Mesothelial cell of epicardium (in vitro differentiated cells): ENCODE data around the gene KLHL34. TPM values are rescaled to one million over a fixed set of nuclear protein-coding genes. Genes with fewer than 3 reads are reported as not detected.

ENCODE experiments used
- DNase-seq, 2 experiments: peaks; one replicate each; pipeline ENCODE4 v3.0.0; 2021; ENCODE audit warnings: low spot score in 2 of 2; ENCODE audit not compliant: unreplicated experiment in 2 of 2
- H3K27ac Mint-ChIP-seq: 2 replicates; pipeline ENCODE4 v1.8.0; 2021; ENCODE audit warnings: mixed read lengths
- H3K27me3 Mint-ChIP-seq: 2 replicates; pipeline ENCODE4 v1.8.0; 2021; ENCODE audit warnings: low read depth, mixed read lengths
- H3K36me3 Mint-ChIP-seq: 2 replicates; pipeline ENCODE4 v1.8.0; 2021; ENCODE audit warnings: mixed read lengths
- H3K4me1 Mint-ChIP-seq: 2 replicates; pipeline ENCODE4 v1.8.0; 2021; ENCODE audit warnings: mixed read lengths
- H3K4me3 Mint-ChIP-seq: 2 replicates; pipeline ENCODE4 v1.8.0; 2021; ENCODE audit warnings: mild to moderate bottlenecking, moderate library complexity, mixed read lengths
- H3K9me3 Mint-ChIP-seq: 2 replicates; pipeline ENCODE4 v1.8.0; 2021; ENCODE audit warnings: mixed read lengths
- total RNA-seq: library from RNA; stranded (reverse); gene quantifications from 3 replicates; pipeline ENCODE4 v1.2.1, GENCODE V29; 2021
- TF ChIP-seq, protein P1 (sequence below): fragments of 200-600 bp; sonication (generic); IDR thresholded peaks from one replicate; pipeline ENCODE4 v1.5.0; 2021; ENCODE audit warnings: antibody characterized with exemption; ENCODE audit not compliant: unreplicated experiment

KLHL34 gene
- total RNA-seq, 1 donor from 2014 or later: not detected

DNA sequence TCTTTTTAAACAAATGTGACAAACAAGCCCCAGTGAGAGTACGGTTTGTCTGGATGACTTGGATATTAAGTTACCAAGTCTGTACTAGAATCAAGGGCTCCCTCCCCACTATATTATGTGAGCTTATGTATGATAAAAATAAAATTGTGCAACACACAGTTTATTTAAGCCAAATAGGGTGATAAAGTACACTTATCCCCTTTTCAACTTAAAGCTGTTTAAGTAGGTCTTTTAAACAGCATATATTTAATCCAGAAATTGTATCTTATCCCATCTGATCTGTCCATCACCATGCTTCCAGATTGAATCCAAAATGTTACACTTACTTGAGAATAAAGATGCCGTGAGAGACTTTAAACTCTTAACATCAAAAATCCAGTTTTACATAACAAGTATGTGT, 2.0 kb upstream of the KLHL34 start:
- H3K36me3 Mint-ChIP-seq: peaks cover 6% of the 10 kb centered on the region
- H3K27me3 Mint-ChIP-seq: no peaks in the 10 kb centered on the region
- TF ChIP-seq, protein P1, sequence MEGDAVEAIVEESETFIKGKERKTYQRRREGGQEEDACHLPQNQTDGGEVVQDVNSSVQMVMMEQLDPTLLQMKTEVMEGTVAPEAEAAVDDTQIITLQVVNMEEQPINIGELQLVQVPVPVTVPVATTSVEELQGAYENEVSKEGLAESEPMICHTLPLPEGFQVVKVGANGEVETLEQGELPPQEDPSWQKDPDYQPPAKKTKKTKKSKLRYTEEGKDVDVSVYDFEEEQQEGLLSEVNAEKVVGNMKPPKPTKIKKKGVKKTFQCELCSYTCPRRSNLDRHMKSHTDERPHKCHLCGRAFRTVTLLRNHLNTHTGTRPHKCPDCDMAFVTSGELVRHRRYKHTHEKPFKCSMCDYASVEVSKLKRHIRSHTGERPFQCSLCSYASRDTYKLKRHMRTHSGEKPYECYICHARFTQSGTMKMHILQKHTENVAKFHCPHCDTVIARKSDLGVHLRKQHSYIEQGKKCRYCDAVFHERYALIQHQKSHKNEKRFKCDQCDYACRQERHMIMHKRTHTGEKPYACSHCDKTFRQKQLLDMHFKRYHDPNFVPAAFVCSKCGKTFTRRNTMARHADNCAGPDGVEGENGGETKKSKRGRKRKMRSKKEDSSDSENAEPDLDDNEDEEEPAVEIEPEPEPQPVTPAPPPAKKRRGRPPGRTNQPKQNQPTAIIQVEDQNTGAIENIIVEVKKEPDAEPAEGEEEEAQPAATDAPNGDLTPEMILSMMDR: no peak
- H3K9me3 Mint-ChIP-seq: peaks cover 3% of the 10 kb centered on the region
- H3K4me1 Mint-ChIP-seq: no peaks in the 10 kb centered on the region
- no peak overlapping the region for H3K4me3 Mint-ChIP-seq
- DNase-seq: no peak
- no peak overlapping the region for H3K27ac Mint-ChIP-seq

DNA sequence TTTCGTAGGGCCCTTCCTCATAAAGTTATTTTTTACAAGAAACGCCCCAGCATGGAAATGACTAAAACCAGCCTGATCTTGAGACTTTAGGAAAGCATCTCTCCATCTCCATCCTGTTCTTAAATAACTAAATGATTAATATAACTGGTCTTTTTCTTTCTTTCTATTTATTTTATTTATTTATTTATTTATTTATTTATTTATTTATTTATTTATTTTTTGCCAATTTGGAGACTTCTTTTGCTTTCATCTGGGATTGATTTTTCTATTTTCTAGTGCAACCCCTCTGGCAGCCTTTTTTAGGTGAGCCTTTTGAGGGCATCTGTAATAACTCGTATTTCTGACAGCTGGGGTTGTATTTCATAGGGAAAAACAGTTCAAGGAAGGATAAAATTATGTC, 1.2 kb upstream of the KLHL34 start:
- no peak for DNase-seq
- Mint-ChIP-seq H3K9me3 (peaks cover 3% of the 10 kb centered on the region), H3K4me3 (no peak overlapping the region), H3K27me3 (no peaks in the 10 kb centered on the region), H3K4me1 (no peaks in the 10 kb centered on the region), H3K36me3 (peaks cover 6% of the 10 kb centered on the region), H3K27ac (no peak overlapping the region)
- TF ChIP-seq, protein P1: no peak

DNA sequence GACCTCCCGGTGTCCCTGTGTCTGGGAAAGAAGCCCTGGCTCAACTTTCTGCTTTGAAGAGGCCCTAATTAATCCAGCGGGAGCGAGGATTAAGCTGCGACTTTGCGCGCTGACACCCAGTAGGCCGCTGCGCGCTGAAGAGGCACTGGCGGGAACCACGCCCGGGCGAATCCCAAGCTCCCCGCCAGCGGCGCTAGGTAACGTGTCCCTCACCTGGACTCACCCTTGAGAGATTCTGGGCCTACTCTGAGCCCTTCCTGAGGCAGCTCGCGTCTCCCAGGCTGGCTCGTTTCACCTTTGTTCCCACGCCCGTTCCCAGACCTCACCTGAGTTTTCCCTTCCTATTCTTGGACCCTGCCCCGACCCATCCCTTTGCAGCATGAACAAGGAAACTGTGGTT, 616 bp upstream of the KLHL34 start:
- peaks cover 3% of the 10 kb centered on the region for H3K9me3 Mint-ChIP-seq
- no peak for DNase-seq
- H3K4me1 Mint-ChIP-seq: no peaks in the 10 kb centered on the region
- H3K27ac Mint-ChIP-seq: no peak overlapping the region
- TF ChIP-seq, protein P1: no peak
- no peaks in the 10 kb centered on the region for H3K27me3 Mint-ChIP-seq
- peaks cover 6% of the 10 kb centered on the region for H3K36me3 Mint-ChIP-seq
- no peak overlapping the region for H3K4me3 Mint-ChIP-seq

DNA sequence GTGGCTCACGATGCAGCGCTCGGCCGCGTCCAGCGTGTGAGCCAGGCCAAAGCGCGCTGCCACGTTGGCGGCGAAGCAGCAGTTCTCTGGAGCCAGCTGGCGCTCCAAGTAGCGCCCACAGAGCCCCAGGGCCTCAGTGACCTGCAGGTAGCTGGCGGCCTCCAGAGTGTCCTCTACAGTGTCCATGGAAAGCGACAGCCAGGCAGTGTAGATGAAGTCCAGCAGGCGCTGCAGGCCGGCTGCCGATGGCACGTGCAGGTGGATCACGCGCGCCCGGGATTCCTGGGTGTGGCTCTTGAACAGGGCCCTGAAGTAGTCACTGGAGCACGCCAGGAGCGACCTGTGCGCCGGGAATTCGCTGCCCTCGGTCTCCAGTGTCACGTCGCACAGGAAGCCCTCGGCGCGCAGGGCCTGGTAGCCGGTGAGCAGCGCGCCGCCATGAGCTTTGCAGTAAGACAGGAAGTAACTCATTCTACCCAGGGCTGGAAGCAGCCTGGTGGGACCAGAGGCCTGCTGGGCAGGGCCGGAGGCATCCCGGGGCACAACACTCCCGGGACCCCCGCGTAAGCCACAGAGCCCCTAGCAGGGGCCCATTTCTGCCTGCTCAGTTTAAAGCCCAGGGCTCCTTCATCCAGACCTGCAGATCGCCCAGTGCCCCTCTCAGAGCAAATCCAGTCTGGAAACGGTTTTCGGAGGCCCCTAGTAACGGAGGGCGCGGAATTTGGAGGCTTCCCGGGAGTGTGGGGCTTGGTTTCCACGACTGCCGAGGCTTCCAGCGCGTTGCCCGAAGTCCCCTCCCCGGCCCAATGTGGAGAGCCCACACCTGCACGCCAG, 595 bp downstream of the KLHL34 start:
- H3K9me3 Mint-ChIP-seq: peaks cover 3% of the 10 kb centered on the region
- peaks cover 6% of the 10 kb centered on the region for H3K36me3 Mint-ChIP-seq
- TF ChIP-seq, protein P1: no peak
- no peak overlapping the region for H3K4me3 Mint-ChIP-seq
- no peaks in the 10 kb centered on the region for H3K4me1 Mint-ChIP-seq
- no peak overlapping the region for H3K27ac Mint-ChIP-seq
- H3K27me3 Mint-ChIP-seq: no peaks in the 10 kb centered on the region
- no peak for DNase-seq

DNA sequence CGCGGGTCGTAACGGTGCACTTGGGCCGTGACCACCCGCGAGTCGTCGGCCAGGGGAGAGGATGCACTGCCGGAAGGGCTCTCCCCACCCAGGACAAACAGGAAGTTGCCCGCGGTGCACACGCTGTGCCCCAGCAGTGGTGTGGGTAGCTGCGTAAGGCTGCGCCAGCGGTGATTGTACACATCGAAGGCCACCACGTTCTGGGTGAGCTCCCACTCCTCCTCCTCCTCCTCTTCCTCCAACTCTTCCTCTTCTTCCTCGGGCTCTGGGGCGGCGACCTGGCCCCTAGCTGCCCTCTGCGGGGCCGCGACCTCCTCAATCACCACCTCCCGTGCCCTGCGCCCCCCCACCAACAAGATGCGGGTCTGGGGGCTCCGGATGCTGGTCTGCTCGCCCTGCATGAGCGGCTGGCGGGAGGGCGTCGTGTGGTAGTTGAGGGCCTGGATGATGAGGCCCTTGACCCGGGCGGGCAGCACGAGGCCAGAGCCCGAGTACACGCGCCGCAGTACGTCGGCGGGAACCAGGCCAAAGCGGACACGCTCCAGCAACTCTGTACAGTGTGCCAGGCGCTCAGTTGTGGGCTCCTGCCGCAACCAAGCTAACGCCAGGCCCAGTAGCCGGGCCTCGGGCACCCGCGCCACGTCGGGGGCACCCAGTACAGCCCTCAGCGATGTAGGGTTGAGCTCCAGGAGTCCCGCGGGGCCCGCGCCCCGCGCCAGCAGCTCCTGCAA, 1.4 kb downstream of the KLHL34 start:
- Mint-ChIP-seq H3K36me3 (peaks cover 6% of the 10 kb centered on the region), H3K27me3 (no peaks in the 10 kb centered on the region), H3K27ac (no peak overlapping the region), H3K9me3 (peaks cover 3% of the 10 kb centered on the region), H3K4me1 (no peaks in the 10 kb centered on the region), H3K4me3 (no peak overlapping the region)
- no peak for DNase-seq
- TF ChIP-seq, protein P1: no peak
